ENCODE results near the gene SAMMSON.

SAMMSON gene

DNA sequence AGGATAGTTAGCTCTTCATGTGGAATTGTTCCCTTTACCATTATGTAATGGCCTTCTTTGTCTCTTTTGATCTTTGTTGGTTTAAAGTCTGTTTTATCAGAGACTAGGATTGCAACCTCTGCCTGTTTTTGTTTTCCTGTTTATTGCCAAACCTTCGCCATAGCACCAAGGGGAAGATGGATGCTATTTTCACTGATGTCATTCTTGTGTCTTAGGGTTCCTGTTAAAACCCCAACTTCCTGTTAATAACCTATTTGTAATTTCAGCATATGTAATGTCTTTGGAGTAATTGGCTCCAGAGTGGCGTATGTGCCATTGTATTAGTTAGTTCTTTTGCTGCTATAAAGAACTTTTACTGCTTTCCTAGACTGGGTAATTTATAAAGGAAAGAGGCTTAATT is 10.8 kb downstream of the SAMMSON start:
- no peak for DNase-seq (ENCODE audit: extremely low read depth in 1 of 2, low read depth in 1 of 2)

DNA sequence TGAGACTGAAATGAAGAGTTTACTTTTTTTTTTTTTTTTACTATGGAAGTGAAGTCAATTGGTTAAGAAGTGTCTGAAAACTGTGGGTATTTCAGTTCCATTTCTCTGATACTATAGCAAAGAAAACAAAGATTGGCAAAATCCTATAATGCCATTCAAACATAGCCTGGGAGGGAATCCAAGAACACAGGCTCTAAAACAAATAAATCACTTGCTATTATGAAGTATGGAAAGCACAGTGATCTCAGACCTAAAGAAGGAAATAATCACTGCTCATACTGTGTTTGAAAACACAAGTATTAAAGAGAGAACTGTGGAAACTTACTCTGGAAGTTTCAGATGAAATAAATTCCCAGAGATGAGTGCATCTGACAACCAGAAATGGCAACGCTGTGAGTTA is 12.0 kb downstream of the SAMMSON start:
- DNase-seq (ENCODE audit: extremely low read depth in 1 of 2, low read depth in 1 of 2): no peak

DNA sequence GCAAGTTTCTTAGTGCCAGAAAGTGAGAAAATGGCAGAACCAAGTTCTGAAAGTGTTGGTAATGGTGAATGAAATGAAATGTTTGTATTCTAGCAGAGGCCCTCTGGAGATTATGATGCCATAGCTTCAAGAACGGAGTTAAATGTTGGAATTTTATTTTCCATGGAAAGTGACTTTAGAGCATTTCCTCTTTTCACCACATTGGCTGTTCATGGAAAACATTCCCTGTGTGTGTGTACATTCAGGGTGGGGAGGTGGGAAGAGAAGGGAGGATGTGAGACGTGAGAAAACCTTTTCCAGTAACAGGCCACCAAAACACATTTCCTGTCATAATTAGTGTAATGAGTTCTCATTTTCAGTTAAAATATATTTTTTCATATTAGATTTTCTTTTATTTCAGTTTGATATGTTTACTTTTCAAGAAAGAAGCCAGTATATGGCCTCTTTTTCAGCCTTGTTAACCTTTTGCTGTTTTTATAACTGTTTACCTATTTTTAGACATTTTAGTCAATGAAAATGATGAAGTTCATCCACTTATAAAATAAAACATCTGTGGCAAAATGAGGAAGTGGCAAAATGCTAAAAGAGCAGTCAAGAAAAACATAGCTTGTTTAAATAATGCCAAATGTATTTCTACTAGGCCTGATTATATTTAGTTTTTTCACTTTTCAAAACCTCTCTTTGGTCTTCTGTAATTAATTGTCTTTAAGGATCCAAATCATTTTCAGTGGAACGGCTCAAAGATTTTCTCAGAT is 21.6 kb downstream of the SAMMSON start:
- DNase-seq (ENCODE audit: extremely low read depth in 1 of 2, low read depth in 1 of 2): no peak

DNA sequence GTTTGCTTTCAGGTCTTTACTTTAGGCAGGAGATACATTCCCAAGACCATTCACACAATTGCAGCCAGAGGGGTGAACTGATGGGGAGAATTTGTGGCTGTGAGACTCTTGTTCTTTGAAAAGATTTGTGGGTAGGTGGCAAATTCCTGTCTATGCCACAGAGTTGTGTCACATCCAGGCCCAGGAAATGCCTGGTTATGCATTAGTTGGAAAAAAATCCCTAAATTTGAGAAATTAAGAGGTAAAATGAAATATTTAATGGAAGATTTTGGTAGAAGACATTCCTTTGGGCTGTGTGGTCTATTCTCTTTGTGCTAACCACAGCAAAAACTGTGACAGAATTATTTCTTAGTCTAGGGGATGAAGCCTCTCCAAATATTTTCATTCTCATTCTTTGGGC is 28.8 kb downstream of the SAMMSON start:
- no peak for DNase-seq (ENCODE audit: extremely low read depth in 1 of 2, low read depth in 1 of 2)

DNA sequence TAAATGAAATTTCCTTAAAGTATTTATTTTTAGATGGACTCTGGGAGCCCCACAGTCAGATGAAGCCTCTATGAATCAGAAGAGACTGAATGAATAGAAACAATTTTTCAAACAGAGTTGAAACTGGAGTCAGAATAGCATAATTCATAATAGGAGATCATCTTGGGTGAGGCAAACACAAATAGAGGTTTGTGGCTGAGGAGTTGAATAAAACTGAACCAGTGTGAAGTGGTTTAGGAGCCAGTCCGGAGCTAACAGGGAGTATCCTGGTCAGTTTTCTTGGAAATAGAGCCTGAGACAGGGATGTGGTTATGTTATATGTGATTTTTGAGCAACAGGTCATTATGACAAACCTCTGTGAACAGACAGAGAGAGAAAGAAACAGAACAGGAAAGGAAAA is 39.2 kb downstream of the SAMMSON start:
- no peak for DNase-seq (ENCODE audit: extremely low read depth in 1 of 2, low read depth in 1 of 2)

DNA sequence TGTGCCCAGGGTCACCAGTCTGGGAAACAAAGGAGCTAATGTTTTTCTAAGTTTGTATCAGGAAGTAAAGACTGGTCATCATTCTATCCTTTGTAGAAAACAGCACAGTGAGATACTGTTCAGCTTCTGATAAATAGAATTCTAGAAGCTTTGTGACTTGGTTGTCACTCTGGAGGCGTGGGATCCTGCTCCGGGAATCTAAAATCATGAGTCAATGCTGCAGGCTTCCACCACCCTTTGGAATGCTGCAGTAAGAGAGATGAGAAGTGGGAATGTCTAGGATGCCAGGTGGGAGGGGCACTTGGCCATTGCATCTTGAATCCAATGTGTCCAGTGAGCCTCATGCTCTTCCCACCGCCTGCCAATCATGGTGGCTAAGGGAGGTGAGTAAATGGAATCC is 40.9 kb downstream of the SAMMSON start:
- DNase-seq (ENCODE audit: extremely low read depth in 1 of 2, low read depth in 1 of 2): no peak

DNA sequence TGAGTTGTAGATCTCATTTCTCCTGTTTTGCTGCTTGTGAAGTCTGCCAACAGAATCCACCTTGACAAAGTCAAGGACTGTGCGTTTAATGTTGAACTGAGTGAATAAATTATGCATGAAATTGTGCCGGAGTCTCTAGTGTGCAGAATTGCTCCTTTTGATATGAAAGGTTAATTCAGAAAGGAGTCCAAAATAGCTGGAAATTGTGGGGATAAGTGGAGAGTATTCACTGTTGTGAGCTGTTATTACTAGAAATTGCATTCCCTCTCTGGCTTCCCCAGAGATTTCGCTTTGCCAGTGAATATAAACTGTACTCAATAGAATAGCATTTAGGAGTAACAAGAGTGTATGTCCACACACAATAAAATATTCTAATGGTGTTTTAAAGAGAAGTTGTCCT is 43.1 kb downstream of the SAMMSON start:
- DNase-seq (ENCODE audit: extremely low read depth in 1 of 2, low read depth in 1 of 2): no peak

DNA sequence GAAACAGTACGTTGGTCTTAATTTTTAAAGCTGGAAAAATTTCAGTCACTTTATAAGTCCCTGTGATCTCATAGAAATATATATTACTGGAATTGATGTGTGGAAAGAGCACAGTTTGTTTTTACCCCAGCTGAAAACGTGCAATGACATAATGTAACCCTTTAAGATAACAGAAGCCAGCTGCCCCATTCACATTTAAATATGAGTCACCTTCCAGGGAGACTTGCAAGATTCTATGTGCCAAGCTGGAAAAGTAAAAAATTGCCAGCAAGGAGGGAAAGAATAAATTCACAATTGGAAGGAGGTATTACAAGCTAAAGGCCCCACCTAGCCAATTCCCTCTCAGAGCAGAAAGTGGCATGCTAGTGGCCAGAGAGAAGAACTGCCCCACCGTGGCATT is 50.2 kb downstream of the SAMMSON start:
- DNase-seq (ENCODE audit: extremely low read depth in 1 of 2, low read depth in 1 of 2): no peak

DNA sequence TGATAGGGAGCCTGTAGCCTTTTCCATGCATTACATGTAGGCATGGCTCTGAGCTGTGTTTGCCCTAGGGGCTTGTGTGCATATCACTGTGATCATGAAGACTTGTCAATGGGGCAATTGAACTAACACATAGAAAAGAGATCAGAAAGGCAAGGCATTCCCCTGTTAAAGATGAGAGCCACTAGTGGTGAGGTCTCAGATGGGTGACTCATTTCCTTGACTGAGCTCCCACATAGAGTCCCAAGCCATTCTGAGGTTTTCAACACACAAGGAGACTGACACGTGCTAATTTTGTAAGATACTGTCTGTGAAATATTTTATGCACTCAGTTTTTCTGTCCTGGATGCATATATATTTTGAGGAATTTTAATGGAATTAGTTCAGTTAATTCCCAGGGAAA is 53.8 kb downstream of the SAMMSON start:
- DNase-seq (ENCODE audit: extremely low read depth in 1 of 2, low read depth in 1 of 2): no peak

DNA sequence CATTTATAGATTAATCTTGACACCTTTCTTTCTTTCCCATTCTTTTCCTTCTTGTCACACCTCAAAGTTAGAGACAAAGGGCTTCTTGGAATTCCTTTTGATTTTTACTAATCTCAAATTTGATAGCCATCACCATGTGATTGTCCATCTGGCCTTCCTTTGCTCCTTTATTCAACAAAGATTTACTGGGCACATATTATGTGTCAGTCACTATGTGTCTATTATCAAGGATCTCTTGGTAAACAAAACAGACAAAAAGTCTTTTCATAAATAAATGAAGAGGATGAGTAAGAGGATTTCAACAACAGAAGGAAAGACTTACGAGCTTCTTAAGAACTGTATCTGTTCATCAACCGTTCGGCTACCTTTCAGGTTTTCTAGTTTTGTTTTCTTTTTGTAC is 56.5 kb downstream of the SAMMSON start:
- no peak for DNase-seq (ENCODE audit: extremely low read depth in 1 of 2, low read depth in 1 of 2)

DNA sequence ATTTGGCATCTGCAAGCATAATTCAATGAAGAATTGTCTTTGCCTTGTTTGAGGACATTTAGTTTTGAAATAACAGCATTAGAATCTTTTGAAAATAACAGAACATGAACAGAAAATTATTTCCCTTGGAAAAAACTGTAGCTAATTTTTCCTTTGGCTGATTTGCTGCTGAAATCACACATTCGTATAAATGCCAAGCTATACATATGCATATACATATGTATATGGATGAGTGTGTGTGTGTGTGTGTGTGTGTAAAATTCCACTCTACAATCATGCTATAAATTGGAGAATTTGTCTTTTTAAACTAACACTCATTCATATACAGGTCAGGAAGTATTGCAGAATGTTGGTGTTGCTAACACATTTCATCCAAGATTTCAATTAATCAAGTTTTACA is 57.9 kb downstream of the SAMMSON start:
- DNase-seq (ENCODE audit: extremely low read depth in 1 of 2, low read depth in 1 of 2): no peak

DNA sequence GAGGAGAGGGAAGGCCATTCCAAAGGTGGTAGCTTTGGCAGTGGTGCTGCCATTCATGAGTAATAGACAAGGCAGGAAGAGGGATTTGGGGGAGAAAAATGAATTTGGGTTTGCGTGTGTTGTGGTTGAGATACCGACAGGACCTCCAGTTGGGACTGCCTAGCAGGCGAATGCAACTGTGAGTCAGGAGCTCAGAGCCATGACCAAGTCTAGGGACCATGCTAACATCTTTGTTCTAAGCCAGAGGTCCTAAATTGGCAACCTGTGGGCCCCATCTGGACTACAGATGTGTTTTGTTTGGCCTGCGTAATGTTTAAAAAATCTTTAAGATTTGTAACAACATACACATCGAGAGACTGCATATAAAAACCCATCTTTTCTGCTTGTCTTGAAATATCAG is 61.6 kb downstream of the SAMMSON start:
- no peak for DNase-seq (ENCODE audit: extremely low read depth in 1 of 2, low read depth in 1 of 2)

DNA sequence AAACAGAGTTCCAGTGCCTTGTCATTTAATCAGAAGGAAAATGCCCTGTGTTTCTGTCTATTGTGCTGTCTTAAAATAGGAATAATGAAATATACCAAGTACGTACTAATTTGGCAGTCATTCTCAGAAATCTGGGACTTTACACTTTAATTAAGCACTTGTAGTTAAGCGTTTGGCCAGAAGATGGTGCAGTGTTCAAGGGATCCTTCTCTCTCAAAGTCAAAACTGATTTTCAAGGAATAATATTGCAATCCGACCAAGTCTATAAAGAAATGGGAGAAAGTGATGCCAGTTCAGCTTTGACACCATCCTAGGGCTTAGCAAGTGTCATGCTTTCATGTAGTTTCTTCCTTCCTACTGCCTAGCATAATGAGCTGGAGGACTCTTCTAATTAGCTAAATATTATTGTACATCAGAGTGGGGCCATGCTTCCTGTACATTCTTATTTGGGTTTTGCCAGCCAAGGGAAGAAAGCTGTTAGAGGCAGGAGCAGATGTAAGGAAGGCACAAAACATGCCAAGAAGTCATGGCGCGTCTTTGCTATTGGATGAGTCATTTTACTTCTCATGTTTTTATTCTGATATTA is 64.8 kb downstream of the SAMMSON start:
- no peak for DNase-seq (ENCODE audit: extremely low read depth in 1 of 2, low read depth in 1 of 2)

DNA sequence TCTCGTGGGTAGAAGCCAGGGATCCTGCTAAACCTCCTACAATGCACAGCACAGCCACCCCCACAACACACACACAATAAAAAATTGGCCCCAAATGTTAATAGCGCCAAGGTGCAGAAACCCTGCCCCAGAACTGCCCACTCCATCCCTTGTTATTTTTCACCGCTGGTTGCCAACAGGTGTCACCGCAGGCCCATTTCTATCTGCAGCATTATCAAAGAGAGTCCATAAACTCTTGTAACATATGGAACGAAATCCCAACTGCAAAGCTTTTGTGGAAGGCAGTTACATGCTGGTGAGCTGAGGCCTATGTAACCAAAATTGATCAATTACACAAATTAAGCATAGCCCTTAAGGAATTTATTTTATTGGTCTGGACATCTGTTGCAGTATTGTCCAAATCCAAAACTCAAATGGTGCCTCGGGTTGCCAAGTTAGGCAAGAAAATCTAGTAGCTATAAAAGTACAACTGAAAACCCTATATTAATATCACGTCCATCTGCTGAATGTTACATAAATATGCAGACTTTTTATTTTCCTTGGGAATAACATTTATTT is 66.2 kb downstream of the SAMMSON start:
- no peak for DNase-seq (ENCODE audit: extremely low read depth in 1 of 2, low read depth in 1 of 2)

DNA sequence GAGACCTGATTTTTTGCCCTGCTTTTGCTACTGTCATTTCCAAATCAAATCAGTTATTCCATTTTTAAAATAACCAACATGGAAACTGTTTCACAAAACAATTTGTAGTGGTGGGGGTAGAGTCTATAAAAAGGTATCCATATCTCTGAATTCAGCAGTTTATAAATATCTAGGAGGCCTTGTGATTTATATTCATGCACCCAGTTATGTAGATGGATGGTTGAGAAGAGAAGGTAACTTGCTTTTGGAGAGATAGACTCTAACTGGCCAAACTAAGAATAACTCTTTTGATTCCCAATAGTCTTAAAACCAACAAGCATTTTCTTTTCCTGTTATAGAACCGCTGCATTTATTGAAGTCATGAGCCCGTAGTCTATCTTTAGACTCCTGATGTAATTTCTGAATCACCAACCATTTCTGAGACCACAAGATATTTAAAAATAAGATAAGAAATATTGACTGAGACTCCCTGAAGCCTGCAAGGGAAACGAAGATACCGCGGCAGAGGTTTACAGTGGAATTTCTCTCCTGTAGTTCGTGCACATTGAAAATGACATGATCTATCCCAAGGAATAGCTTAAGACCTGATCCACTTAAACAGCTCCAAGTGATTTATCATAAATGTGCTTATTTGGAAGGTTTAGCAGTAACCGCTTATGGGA is 68.5 kb downstream of the SAMMSON start:
- DNase-seq (ENCODE audit: extremely low read depth in 1 of 2, low read depth in 1 of 2): no peak

DNA sequence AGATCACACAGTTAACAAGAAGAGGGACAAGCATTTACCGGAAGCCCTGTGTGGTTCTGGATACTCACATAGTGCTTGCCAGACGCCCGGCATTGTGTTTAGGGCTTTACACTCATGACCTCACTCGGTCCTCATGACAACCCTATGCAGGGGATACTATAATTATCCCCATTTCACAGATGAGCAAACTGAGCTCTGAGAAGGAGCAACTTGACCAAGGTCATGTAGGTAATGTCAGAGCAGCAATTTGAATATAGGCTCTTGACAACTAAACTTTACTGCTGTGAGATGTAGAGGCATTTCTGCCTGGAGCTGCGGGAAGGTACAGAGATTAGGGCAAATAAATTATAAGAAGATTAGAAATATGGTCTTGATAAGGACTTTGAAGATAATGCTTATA is 70.0 kb downstream of the SAMMSON start:
- no peak for DNase-seq (ENCODE audit: extremely low read depth in 1 of 2, low read depth in 1 of 2)

DNA sequence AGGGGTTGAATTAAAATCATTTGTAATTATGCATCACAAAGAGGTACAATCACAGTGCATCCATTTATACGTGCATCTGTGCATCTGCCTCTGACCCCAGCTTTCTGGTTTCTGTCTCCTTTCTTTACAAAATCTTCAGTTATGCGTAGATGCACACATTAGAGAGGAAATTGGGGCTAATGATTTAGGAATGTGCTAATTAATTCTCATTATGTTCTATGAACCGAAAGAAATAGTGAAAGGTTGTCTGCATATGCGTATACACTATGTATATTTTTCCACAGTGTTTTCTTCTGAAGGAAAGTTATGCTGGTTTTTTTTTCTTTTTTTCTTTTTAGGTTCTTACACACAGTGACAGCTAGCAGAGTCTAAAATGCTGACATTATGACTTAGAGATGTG is 71.6 kb downstream of the SAMMSON start:
- no peak for DNase-seq (ENCODE audit: extremely low read depth in 1 of 2, low read depth in 1 of 2)

DNA sequence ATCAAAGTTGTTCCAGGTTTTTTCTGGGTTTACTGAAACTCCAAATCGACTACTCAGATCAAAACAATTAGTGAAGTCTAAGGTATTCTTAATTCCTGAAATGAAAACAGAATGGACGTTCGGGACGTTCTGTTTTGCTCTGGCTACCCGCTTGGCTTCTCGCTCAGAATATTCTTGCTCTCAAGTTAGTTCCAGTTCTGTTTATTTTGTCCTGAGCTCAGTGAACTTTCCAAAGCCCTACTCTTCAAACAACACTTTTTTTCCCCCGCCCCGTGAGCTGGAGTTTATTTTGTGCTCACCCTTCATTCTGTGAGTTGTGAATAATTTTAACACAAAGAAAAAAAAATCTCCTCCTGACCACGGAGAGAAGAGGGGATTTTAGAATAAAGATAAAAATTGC is 72.6 kb downstream of the SAMMSON start:
- no peak for DNase-seq (ENCODE audit: extremely low read depth in 1 of 2, low read depth in 1 of 2)

DNA sequence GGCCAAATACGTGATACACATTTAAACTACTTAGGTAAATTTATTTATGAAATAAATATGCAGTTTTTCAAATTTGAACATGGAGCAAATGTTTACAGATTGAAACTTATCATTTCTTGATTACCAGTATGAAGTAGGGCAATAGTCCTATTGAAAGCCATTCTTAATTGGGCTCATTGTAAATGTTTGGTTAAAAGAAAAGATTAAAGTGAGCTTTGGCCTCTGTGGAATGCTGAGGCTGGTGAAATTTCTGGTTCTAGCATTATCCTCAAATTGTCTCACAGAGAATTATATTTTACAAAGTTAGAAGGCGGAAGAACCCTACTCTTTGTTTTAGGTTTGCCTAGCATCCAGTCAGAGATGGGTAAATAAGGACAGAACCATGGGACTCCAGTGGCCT is 73.2 kb downstream of the SAMMSON start:
- no peak for DNase-seq (ENCODE audit: extremely low read depth in 1 of 2, low read depth in 1 of 2)

DNA sequence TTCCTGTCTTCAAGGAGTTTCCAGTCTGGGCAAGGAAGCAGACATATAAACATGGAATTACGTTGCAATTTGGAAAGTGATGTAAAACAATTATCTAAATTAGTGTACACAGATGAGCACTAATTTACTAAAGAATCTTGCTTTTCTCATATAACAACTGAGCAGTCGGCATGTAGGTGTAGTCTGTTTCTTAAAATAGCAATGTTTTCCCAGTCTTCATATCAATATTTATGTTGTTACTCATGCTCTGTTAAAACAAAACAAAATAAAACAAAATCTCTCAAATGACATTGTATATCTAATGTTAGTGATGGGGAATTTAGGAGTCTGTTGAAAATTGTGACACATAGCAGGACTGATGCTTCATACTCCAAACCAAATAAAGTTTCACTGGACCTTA is 75.6 kb downstream of the SAMMSON start:
- DNase-seq (ENCODE audit: extremely low read depth in 1 of 2, low read depth in 1 of 2): no peak

DNA sequence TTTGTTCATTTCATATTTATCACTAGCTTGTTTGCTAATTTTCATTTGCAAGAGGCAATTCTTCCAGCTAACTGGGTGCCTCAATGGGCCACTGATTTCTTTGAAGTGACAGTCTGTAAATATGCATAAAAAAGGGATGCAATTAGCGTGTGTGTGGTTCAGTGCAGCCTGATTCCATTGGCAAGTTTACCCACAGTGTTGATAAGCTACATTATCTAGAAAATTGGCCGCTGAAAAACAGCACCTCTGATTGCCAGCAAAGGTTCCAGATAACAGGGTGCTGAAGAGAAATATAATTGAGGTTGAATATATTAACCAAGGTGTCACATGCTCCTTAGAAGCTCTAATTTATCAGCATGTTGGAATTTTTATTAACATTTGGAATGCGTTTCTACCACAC is 76.9 kb downstream of the SAMMSON start:
- no peak for DNase-seq (ENCODE audit: extremely low read depth in 1 of 2, low read depth in 1 of 2)

DNA sequence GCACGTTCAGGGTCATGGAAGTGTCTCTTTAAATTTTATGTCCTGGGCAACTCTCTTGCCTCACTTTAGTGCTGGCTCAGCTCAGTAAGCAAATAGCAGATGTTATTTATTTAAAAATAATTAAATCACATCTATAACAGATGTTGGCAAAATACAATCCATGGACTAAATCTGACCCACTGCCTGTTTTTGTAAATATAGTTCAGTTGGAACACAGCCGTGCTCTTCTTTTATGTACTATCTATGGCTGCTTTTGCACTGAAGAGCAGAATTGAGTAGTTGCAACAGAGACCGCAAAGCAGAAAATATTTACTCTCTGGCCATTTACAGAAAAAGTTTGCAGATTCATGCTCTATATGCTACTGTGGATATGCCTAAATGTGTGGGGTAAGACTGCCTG is 79.2 kb downstream of the SAMMSON start:
- DNase-seq (ENCODE audit: extremely low read depth in 1 of 2, low read depth in 1 of 2): no peak
